ENCODE measurements around the gene NRIP3.
A peak's percentile ranks its signal among the peaks of the same experiment; 100 is the strongest.

DNA sequence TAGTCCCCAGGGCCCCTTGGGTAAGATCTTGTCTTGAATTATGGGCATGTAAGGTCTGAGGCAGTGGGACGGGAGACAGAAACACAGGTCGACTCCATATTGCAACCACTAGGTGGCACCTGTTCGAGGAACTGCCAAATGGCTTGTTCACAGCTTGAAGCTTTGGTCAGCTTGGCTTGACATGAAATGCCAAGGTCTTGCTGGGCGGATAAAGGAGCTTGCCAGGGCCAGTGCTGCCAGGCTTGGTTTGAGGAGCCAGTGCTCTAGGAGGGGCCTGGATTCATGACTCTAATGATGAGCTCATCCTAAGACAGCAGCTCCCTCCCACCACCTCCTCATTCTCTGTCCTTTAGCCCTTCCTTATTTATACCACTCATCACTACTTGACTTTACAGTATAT lies 11.9 kb upstream of the NRIP3 start:
- TF ChIP-seq, protein P1, sequence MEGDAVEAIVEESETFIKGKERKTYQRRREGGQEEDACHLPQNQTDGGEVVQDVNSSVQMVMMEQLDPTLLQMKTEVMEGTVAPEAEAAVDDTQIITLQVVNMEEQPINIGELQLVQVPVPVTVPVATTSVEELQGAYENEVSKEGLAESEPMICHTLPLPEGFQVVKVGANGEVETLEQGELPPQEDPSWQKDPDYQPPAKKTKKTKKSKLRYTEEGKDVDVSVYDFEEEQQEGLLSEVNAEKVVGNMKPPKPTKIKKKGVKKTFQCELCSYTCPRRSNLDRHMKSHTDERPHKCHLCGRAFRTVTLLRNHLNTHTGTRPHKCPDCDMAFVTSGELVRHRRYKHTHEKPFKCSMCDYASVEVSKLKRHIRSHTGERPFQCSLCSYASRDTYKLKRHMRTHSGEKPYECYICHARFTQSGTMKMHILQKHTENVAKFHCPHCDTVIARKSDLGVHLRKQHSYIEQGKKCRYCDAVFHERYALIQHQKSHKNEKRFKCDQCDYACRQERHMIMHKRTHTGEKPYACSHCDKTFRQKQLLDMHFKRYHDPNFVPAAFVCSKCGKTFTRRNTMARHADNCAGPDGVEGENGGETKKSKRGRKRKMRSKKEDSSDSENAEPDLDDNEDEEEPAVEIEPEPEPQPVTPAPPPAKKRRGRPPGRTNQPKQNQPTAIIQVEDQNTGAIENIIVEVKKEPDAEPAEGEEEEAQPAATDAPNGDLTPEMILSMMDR (IDR thresholded peaks at IDR 0.05), result peak; percentile 51 to 78 (median 72)
- TF ChIP-seq POLR2AphosphoS5 (IDR thresholded peaks at IDR 0.05), result peak; percentile 64

Data from prostate gland (tissue), 2 donors.